ENCODE measurements around the gene SGO1. TPM values are rescaled to one million over a fixed set of nuclear protein-coding genes. Genes with fewer than 3 reads are reported as not detected.

SGO1 gene
- total RNA-seq, 4 donors from 2014 or later = 1.2 to 1.3 TPM; not detected in 2

DNA sequence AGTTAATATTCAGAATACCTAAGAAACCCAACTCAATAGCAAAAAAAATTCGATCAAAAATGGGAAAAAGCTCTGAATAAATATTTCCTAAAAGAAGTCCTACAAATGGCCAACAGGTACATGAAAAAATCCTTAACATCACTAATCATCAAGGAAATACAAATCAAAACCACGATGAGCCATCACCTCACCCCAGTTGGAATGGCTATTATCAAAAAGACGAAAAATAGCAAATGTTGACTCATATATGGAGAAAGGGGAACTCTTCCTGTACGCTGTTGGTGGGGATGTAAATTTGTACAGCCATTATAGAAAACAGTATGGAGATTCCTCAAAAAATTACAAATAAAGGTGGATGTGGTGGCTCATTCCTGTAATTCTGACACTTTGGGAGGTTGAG lies 29.6 kb upstream of the SGO1 start:
- TF ChIP-seq, protein P1, sequence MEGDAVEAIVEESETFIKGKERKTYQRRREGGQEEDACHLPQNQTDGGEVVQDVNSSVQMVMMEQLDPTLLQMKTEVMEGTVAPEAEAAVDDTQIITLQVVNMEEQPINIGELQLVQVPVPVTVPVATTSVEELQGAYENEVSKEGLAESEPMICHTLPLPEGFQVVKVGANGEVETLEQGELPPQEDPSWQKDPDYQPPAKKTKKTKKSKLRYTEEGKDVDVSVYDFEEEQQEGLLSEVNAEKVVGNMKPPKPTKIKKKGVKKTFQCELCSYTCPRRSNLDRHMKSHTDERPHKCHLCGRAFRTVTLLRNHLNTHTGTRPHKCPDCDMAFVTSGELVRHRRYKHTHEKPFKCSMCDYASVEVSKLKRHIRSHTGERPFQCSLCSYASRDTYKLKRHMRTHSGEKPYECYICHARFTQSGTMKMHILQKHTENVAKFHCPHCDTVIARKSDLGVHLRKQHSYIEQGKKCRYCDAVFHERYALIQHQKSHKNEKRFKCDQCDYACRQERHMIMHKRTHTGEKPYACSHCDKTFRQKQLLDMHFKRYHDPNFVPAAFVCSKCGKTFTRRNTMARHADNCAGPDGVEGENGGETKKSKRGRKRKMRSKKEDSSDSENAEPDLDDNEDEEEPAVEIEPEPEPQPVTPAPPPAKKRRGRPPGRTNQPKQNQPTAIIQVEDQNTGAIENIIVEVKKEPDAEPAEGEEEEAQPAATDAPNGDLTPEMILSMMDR (IDR thresholded peaks at IDR 0.05; ENCODE audit: low read depth) = no peak

DNA sequence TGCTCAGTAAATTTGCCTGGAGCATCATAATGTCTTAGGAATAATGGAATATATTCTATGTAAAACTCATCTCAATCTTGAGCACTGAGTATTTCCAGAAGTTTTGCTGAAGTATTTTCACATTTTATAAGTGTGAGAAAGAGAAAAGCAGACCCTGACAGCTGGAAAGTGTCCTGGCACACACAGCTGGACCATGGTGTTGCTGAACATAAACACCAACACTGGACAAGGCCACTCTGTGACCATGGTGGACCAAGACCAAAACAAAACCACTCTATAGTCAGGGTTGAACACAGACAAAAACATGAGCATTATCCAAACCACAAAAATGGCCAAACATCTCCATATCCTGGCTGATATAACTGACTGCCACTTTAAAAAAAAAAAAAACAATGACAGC lies 15.1 kb upstream of the SGO1 start:
- TF ChIP-seq, protein P1 (IDR thresholded peaks at IDR 0.05; ENCODE audit: low read depth) = no peak

DNA sequence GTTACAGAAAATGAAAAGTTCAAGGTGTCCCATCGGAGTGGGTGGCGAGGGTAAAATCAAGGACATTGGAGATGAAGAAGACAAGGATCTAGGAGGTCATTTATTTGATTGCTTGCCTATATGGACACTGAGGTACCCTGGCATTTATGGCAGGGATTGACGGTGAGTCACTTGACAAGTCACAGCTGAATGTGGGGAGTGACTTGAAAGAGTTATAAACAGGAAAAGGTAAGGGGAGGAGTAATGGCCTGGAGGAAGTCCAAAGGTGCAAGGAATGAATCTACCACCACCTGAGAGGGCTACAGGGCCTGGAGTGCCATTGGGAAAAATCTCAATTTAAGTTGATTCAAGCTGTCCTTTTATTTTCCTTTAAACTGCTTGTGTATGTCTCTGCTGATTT lies 11.8 kb upstream of the SGO1 start:
- TF ChIP-seq, protein P1 (IDR thresholded peaks at IDR 0.05; ENCODE audit: low read depth) = no peak

DNA sequence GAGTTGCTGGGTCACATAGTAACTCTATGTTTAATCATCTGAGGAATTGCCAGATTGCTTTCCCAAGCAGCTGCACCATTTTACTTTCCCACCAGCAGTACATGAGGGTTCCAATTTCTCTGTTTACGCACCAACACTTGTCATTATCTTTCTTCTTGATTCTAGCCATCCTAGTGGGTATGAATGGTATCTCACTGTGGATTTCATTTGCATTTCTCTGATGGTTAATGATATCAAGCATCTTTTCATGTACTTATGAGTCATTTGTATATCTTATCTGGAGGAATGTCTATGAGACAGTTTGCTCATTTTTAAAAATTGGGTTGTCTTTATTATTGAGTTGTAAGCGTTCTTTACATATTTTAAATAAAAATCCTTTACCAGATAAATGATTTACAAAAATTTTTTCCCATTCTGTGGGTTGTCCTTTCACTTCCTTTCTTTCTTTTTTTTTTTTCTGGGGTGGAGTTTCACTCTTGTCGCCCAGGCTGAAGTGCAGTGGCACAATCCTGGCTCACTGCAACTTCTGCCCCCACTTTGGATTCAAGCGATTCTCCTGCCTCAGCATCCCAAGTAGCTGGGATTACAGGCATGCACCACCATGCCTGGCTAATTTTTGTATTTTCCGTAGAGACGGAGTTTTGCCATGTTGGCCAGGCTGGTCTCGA lies 8.9 kb upstream of the SGO1 start:
- TF ChIP-seq, protein P1 (IDR thresholded peaks at IDR 0.05; ENCODE audit: low read depth) = no peak

DNA sequence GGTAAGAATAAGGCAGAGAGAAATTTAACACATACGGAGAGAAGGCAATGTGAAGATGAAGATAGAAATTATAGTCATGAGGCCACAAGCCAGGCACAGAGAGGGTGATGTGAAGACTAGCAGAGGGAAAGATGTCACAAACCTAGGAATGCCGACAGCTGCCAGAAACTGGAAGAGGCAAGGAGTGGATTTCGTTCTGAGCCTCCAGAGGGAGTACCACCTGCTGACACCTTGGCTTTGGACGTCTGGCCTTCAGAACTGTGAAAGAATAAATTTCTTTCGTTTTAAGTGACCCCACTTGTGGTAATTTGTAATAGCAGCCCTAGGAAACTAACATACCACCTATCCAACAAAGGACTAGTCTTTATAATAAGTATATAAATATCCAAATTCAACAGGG lies 5.0 kb upstream of the SGO1 start:
- TF ChIP-seq, protein P1 (IDR thresholded peaks at IDR 0.05; ENCODE audit: low read depth) = no peak

DNA sequence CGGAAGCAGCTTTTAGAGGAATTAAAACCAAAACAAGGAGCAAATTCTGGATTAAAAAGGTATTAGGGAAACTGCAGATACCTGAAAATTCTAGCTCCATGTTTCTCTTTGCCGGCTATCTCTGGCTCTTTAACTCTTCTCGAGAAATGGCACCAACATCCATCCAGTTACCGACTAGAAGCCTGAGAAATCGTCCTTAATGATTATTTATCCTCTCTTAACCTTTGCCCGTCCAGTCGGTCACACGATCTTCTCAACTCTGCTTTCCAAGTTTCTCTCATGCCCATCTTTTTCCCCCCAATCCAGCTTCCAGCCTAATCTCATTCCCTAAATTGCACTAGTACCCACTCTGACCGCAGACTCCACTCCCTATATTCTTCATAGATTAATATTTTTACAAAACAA lies 596 bp upstream of the SGO1 start:
- TF ChIP-seq, protein P1 (IDR thresholded peaks at IDR 0.05; ENCODE audit: low read depth) = no peak

DNA sequence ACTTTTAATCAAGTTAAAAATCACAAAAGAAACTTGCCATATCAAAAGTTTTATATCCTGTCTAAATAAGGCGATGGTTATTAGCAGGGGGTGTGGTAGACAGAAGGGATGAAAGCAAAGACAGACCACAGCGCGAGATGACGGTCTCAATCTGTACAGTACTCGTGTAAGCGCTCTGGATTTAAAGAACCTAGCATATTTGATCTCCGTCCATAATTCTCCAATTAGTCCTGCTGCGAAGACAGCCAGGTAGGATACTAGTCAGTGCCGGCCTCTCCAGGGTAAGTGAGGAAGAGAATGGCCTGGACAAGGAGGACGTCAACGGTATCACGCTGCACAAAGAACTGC lies 701 bp downstream of the SGO1 start:
- TF ChIP-seq, protein P1 (IDR thresholded peaks at IDR 0.05; ENCODE audit: low read depth) = no peak

Measured in subcutaneous adipose tissue (tissue), 4 donors.